22Rv1 (cell line): ENCODE measurements around the gene NBEA.

Experiments used
- ZFX ChIP-seq: fragments of 450-650 bp; IDR thresholded peaks from 2 replicates; pipeline ENCODE4 v1.6.1; 2017; ENCODE audit warnings: antibody characterized with exemption, borderline replicate concordance
- TF ChIP-seq, protein P1 (sequence below): fragments of 450-650 bp; IDR thresholded peaks from 2 replicates; pipeline ENCODE4 v1.5.1; 2017; ENCODE audit warnings: mild to moderate bottlenecking

DNA sequence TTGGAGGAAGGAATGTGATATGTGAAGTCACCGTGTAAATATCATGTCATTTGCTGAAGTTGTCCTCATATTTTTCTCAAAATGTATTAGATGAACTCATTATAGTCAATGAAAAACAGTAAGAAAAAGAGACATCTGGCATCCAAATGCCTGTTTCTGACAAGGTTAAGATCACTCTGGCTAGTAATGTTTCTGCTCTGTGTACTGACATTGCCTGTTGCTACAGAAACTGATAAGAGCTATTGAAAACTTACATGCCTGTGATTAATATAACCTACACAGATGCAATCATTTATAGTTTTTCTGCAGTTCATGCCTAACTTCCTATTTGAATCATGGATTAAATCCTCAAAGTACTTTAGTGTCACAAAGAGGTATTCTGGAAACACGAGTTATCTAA lies 249.8 kb downstream of the NBEA start:
- TF ChIP-seq, protein P1, sequence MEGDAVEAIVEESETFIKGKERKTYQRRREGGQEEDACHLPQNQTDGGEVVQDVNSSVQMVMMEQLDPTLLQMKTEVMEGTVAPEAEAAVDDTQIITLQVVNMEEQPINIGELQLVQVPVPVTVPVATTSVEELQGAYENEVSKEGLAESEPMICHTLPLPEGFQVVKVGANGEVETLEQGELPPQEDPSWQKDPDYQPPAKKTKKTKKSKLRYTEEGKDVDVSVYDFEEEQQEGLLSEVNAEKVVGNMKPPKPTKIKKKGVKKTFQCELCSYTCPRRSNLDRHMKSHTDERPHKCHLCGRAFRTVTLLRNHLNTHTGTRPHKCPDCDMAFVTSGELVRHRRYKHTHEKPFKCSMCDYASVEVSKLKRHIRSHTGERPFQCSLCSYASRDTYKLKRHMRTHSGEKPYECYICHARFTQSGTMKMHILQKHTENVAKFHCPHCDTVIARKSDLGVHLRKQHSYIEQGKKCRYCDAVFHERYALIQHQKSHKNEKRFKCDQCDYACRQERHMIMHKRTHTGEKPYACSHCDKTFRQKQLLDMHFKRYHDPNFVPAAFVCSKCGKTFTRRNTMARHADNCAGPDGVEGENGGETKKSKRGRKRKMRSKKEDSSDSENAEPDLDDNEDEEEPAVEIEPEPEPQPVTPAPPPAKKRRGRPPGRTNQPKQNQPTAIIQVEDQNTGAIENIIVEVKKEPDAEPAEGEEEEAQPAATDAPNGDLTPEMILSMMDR, result no peak
- TF ChIP-seq ZFX, result no peak
